ENCODE results near the gene KCNE4. TPM values are rescaled to one million over a fixed set of nuclear protein-coding genes. Genes with fewer than 3 reads are reported as not detected.

The KCNE4 gene
- total and polyA plus RNA-seq, 9 of the 15 experiments (the other 6 are each of a cell fraction or from before 2014, with no cell fraction given): not detected

DNA sequence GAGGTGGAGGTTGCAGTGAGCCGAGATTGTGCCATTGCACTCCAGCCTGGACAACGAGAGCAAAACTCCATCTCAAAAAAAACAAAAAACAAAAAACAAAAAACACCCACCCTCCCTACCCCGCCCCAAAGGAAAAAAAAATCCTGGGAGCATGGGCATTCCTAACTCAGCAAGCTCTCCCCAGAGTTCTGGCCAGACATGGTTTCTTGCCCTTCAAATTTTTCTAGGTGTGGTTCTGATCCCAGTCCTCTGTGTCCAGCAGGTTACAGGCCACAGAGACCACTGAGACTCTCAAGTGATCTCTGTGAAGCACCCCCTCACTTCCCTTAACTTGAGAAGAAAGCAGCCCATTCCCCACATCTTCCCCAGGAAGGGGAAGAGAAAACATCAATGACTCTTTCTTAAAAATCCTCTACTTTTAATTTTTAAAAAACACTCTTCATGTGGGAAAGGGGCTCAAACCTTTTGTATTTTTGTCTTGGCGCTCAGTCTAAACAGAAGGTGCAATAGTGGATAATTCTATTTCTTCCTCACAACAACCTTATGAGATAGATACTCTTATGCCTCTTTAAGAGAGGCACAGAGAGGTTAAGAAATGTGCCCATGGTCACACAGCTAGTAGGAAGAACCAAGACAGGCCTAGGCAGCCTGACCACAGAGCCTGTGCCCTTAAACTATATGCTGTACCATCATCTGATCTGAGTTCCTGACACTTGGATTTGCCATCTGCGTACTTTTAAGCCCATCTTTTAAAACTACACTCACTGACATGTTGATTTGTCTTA is 6.9 kb upstream of the KCNE4 start:
- no peaks in the 10 kb centered on the region for H3K79me2 ChIP-seq (ENCODE audit: control insufficient read depth, insufficient read depth, low read length)
- ATAC-seq (no peak), FAIRE-seq (no peak), DNase-seq (ENCODE audit: extremely low read depth in 1 of 4, low spot score in 3 of 4) (no peak)
- H4K20me1 ChIP-seq (replicated peaks; ENCODE audit: control insufficient read depth, insufficient read depth, low read length): no peaks in the 10 kb centered on the region
- no TSS peak for BruUV-seq (replicated peaks)
- CTCF ChIA-PET (ENCODE audit: low intra/inter-chr PET ratio): no interaction called here
- intact Hi-C loops (cut with micrococcal nuclease): loop anchor here (5.0 kb wide), 1 partner anchor 63 kb away; no protein-coding TSS in a partner anchor
- H3K9me3 ChIP-seq (replicated peaks; ENCODE audit: control insufficient read depth, insufficient read depth, low read depth, low read length): no peaks in the 10 kb centered on the region
- H3K9ac ChIP-seq (ENCODE audit: insufficient read depth in 1 of 2, low read depth in 2 of 2, low read length in 2 of 2): no peak overlapping the region
- no peak overlapping the region for H3K4me2 ChIP-seq (ENCODE audit: insufficient read depth, low read length)
- H3K9me1 ChIP-seq (ENCODE audit: control insufficient read depth, insufficient read depth, low read length): no peaks in the 10 kb centered on the region
- in situ Hi-C loops (cut with MboI): no loop called here
- POLR2A ChIA-PET: interaction anchor here (0.6 kb wide), 1 partner anchor 251 kb away, joined by 3 read pairs; no protein-coding TSS in a partner anchor
- no peaks in the 10 kb centered on the region for H3K27me3 ChIP-seq (ENCODE audit: control insufficient read depth in 2 of 2, insufficient read depth in 2 of 2, low read length in 2 of 2)
- H2AFZ ChIP-seq (ENCODE audit: low read depth, low read length): peak overlapping the region; percentile 59; the same call in 1 of the 2 replicates
- H3K27ac ChIP-seq (ENCODE audit: extremely low read depth, low read depth, low read length): no peak overlapping the region; the same call in 2 of the 3 replicates
- H3K4me3 ChIP-seq: no peak overlapping the region
- H3K36me3 ChIP-seq (ENCODE audit: control insufficient read depth, insufficient read depth, low read length): no peaks in the 10 kb centered on the region
- WGBS (ENCODE audit: insufficient coverage, low coverage, missing lambda C conversion rate): 93% methylated on average over 3 of the region's 5 CpGs
- peaks cover 20 to 61% of the 10 kb centered on the region in 2 experiments; a peak in 4 of 5 replicates for H3K4me1 ChIP-seq (replicated peaks in 1 of 2; ENCODE audit: control insufficient read depth in 2 of 2, insufficient read depth in 2 of 2, low read length in 2 of 2)
- TF ChIP-seq ZBTB17 (CRISPR knock-in tag; IDR thresholded peaks at IDR 0.05) (no peak), TCF7L2 (IDR thresholded peaks at IDR 0.05; ENCODE audit: low read depth, low read length) (no peak), SRSF3 (IDR thresholded peaks at IDR 0.05; ENCODE audit: insufficient read depth, low read length) (no peak), ZKSCAN3 (CRISPR knock-in tag; IDR thresholded peaks at IDR 0.05) (no peak), ATF1 (CRISPR knock-in tag; IDR thresholded peaks at IDR 0.05) (no peak), ATF1 (tag; IDR thresholded peaks at IDR 0.05) (no peak), ZSCAN29 (IDR thresholded peaks at IDR 0.05) (no peak), ZNF57 (CRISPR knock-in tag; IDR thresholded peaks at IDR 0.05) (no peak), STAG1 (CRISPR knock-in tag; IDR thresholded peaks at IDR 0.05; ENCODE audit: borderline replicate concordance) (no peak), TEAD4 (IDR thresholded peaks at IDR 0.05; ENCODE audit: low read length) (no peak), TEAD4 (CRISPR knock-in tag; IDR thresholded peaks at IDR 0.05; ENCODE audit: borderline replicate concordance) (no peak), MCM3 (IDR thresholded peaks at IDR 0.05) (no peak), NUFIP1 (IDR thresholded peaks at IDR 0.05; ENCODE audit: partially characterized antibody) (no peak), RBM39 (optimal IDR thresholded peaks at IDR 0.05; ENCODE audit: low read depth, low read length) (no peak), KLF6 (CRISPR knock-in tag; IDR thresholded peaks at IDR 0.05; ENCODE audit: borderline replicate concordance) (no peak)
- TF ChIP-seq, protein P1, sequence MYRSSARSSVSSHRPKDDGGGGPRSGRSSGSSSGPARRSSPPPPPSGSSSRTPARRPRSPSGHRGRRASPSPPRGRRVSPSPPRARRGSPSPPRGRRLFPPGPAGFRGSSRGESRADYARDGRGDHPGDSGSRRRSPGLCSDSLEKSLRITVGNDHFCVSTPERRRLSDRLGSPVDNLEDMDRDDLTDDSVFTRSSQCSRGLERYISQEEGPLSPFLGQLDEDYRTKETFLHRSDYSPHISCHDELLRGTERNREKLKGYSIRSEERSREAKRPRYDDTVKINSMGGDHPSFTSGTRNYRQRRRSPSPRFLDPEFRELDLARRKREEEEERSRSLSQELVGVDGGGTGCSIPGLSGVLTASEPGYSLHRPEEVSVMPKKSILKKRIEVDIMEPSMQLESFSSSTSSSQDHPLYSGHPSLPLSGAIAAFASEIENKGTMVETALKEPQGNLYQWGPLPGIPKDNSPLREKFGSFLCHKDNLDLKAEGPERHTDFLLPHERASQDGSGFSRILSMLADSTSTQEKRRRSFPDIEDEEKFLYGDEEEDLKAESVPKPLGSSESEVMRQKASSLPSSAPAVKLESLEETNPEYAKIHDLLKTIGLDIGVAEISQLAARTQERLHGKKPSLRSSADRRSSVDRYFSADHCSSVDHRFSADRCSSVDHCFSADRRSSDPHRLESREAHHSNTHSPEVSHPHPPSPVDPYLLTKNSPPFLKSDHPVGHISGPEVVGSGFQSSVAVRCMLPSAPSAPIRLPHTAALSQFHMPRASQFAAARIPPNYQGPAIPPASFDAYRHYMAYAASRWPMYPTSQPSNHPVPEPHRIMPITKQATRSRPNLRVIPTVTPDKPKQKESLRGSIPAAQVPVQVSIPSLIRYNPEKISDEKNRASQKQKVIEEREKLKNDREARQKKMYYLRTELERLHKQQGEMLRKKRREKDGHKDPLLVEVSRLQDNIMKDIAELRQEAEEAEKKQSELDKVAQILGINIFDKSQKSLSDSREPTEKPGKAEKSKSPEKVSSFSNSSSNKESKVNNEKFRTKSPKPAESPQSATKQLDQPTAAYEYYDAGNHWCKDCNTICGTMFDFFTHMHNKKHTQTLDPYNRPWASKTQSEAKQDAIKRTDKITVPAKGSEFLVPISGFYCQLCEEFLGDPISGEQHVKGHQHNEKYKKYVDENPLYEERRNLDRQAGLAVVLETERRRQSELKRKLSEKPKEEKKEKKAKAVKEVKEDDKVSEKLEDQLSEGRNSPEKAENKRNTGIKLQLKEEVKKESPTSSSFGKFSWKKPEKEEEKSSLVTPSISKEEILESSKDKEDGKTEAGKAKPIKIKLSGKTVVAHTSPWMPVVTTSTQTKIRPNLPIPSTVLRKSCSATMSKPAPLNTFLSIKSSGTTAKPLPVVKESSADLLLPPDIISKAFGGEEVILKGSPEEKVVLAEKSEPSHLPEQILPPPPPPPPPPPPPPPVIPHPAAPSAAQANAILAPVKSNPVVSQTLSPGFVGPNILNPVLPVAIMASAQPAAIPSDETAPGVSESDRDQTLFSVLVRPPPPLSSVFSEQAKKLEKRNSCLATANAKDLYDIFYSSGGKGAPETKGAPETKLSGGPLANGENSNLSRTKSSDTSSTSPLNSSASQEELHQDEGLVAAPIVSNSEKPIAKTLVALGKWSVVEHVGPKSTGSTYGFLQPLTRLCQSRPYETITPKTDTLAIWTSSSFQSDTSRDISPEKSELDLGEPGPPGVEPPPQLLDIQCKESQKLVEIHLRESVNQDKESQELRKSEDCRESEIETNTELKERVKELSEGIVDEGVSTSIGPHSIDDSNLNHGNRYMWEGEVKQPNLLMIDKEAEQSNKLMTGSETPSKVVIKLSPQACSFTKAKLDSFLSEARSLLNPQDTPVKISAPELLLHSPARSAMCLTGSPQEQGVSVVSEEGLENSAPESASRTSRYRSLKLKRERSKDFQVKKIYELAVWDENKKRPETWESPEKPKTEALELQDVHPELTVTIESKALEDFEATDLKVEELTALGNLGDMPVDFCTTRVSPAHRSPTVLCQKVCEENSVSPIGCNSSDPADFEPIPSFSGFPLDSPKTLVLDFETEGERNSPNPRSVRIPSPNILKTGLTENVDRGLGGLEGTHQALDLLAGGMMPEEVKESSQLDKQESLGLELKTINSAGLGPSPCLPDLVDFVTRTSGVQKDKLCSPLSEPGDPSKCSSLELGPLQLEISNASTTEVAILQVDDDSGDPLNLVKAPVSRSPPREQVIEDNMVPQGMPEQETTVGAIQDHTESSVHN (IDR thresholded peaks at IDR 0.05; ENCODE audit: borderline replicate concordance in 1 of 2, low read depth in 1 of 2): no peak
